Stimulated activated CD4-positive, alpha-beta T cell treated with anti-CD3 and anti-CD28 coated beads, Interleukin-2, amount 100 ng/mL, for 4 hours (primary cell): Measurements from ENCODE around the gene FBXO15.

Experiments
- DNase-seq: peaks from one replicate; pipeline ENCODE4 v3.0.0-alpha.2; 2020; ENCODE audit warnings: low read depth

FBXO15 gene

GRCh38 chr18:74153377-74153776 is 5.7 kb upstream of the FBXO15 start:
- DNase-seq: no peak

- no peak for DNase-seq
These were observed 5.2 kb upstream of the FBXO15 start for GRCh38 chr18:74152857-74153256.

GRCh38 chr18:74152270-74152669 is 4.6 kb upstream of the FBXO15 start:
- no peak for DNase-seq

GRCh38 chr18:74149878-74150277 is 2.2 kb upstream of the FBXO15 start:
- no peak for DNase-seq

- DNase-seq: no peak
These were observed 973 bp upstream of the FBXO15 start for GRCh38 chr18:74148543-74149070.

- DNase-seq: no peak
These were observed 199 bp downstream of the FBXO15 start for GRCh38 chr18:74147491-74147778.

GRCh38 chr18:74146756-74147155 is 878 bp downstream of the FBXO15 start:
- no peak for DNase-seq

- no peak for DNase-seq
These were observed 5.4 kb downstream of the FBXO15 start for GRCh38 chr18:74142252-74142651.

GRCh38 chr18:74141667-74142066 is 6.0 kb downstream of the FBXO15 start:
- no peak for DNase-seq

GRCh38 chr18:74140582-74140981 is 7.1 kb downstream of the FBXO15 start:
- no peak for DNase-seq

GRCh38 chr18:74139888-74140287 is 7.7 kb downstream of the FBXO15 start:
- DNase-seq: peak; percentile 21

GRCh38 chr18:74139411-74139810 is 8.2 kb downstream of the FBXO15 start:
- no peak for DNase-seq

GRCh38 chr18:74137920-74138538 is 9.6 kb downstream of the FBXO15 start:
- no peak for DNase-seq

- no peak for DNase-seq
These were observed 15.4 kb downstream of the FBXO15 start for GRCh38 chr18:74132201-74132600.

GRCh38 chr18:74131124-74131523 is 16.5 kb downstream of the FBXO15 start:
- DNase-seq: no peak

GRCh38 chr18:74128159-74128558 is 19.5 kb downstream of the FBXO15 start:
- no peak for DNase-seq

GRCh38 chr18:74126684-74127655 is 20.7 kb downstream of the FBXO15 start:
- DNase-seq: no peak

GRCh38 chr18:74124642-74125041 is 23.0 kb downstream of the FBXO15 start:
- no peak for DNase-seq

- DNase-seq: no peak
These were observed 24.4 kb downstream of the FBXO15 start for GRCh38 chr18:74123200-74123599.

GRCh38 chr18:74116633-74117554 is 30.7 kb downstream of the FBXO15 start:
- DNase-seq: no peak

GRCh38 chr18:74115046-74115445 is 32.6 kb downstream of the FBXO15 start:
- no peak for DNase-seq

- no peak for DNase-seq
These were observed 33.5 kb downstream of the FBXO15 start for GRCh38 chr18:74114116-74114515.
